Brain microvascular endothelial cell (primary cell): ENCODE results near the gene SLIRP.

Experiments used
- DNase-seq: peaks from one replicate; pipeline ENCODE4 v3.0.0-alpha.2; 2020
- H3K27ac ChIP-seq: fragments of 250-450 bp; sonication (Bioruptor Pico); 2 replicates; pipeline ENCODE4 v1.5.1; 2020; ENCODE audit warnings: mild to moderate bottlenecking, moderate library complexity
- H3K27me3 ChIP-seq: fragments of 250-450 bp; sonication (Bioruptor Pico); replicated peaks from 2 replicates; pipeline ENCODE4 v1.5.1; 2020; ENCODE audit warnings: mild to moderate bottlenecking
- H3K36me3 ChIP-seq: fragments of 250-450 bp; sonication (Bioruptor Pico); replicated peaks from 2 replicates; pipeline ENCODE4 v1.5.1; 2020; ENCODE audit warnings: mild to moderate bottlenecking
- H3K4me3 ChIP-seq: 2 replicates; pipeline ENCODE4 v1.5.1; 2011; ENCODE audit warnings: low read depth, mild to moderate bottlenecking, control low read depth, low read length, moderate library complexity
- in situ Hi-C: cut with HindIII; loops from 2 replicates; pipeline ENCODE4 v1.10.0; 2017; ENCODE audit warnings: low sequenced_read_pairs, low pct_ligation_motif_present
- TF ChIP-seq, protein P1 (sequence below): IDR thresholded peaks from 2 replicates; pipeline ENCODE4 v1.5.1; 2011; ENCODE audit warnings: low read depth, mild to moderate bottlenecking, moderate library complexity, low read length, control low read depth, inconsistent platforms; ENCODE audit errors: missing control alignments

SLIRP gene

DNA sequence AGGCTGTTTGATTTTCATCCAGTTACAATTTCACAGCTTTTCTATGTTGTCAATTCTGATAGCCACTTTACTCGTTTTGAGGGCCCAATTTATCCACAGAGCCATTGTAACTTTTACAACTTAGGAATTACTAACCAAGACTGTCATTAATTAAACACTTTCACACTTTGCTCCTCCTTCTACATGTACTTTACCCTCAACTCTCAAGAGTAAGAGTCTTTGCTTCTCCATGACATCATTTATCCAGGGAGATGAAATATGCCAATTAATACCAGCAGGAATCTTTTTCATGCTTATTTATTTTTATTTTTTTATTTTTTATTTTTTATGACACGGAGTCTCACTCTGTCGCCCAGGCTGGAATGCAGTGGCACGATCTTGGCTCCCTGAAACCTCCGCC is 13.5 kb downstream of the SLIRP start:
- H3K27ac ChIP-seq, result no peak overlapping the region
- no peaks in the 10 kb centered on the region for H3K27me3 ChIP-seq
- in situ Hi-C loops, result no loop called here
- DNase-seq, result no peak
- peaks cover 67% of the 10 kb centered on the region for H3K36me3 ChIP-seq
- TF ChIP-seq, protein P1, sequence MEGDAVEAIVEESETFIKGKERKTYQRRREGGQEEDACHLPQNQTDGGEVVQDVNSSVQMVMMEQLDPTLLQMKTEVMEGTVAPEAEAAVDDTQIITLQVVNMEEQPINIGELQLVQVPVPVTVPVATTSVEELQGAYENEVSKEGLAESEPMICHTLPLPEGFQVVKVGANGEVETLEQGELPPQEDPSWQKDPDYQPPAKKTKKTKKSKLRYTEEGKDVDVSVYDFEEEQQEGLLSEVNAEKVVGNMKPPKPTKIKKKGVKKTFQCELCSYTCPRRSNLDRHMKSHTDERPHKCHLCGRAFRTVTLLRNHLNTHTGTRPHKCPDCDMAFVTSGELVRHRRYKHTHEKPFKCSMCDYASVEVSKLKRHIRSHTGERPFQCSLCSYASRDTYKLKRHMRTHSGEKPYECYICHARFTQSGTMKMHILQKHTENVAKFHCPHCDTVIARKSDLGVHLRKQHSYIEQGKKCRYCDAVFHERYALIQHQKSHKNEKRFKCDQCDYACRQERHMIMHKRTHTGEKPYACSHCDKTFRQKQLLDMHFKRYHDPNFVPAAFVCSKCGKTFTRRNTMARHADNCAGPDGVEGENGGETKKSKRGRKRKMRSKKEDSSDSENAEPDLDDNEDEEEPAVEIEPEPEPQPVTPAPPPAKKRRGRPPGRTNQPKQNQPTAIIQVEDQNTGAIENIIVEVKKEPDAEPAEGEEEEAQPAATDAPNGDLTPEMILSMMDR, result no peak
- no peak overlapping the region for H3K4me3 ChIP-seq

- H3K4me3 ChIP-seq, result no peak overlapping the region
- H3K27ac ChIP-seq, result no peak overlapping the region
- in situ Hi-C loops, result no loop called here
- DNase-seq, result no peak
- TF ChIP-seq, protein P1, result no peak
- H3K27me3 ChIP-seq, result no peaks in the 10 kb centered on the region
- peaks cover 67% of the 10 kb centered on the region for H3K36me3 ChIP-seq
These were observed 14.4 kb downstream of the SLIRP start for GRCh38 chr14:77722301-77722700.

- TF ChIP-seq, protein P1, result no peak
- H3K4me3 ChIP-seq, result no peak overlapping the region
- no peak overlapping the region for H3K27ac ChIP-seq
- H3K27me3 ChIP-seq, result no peaks in the 10 kb centered on the region
- in situ Hi-C loops, result no loop called here
- peaks cover 76% of the 10 kb centered on the region for H3K36me3 ChIP-seq
- DNase-seq, result no peak
These were observed 23.1 kb downstream of the SLIRP start for GRCh38 chr14:77730976-77731497.

GRCh38 chr14:77738559-77739250 is 30.8 kb downstream of the SLIRP start:
- Histone ChIP-seq H3K36me3 (peaks cover 40% of the 10 kb centered on the region), H3K27ac (peak overlapping the region; percentile 51), H3K27me3 (no peaks in the 10 kb centered on the region), H3K4me3 (no peak overlapping the region)
- in situ Hi-C loops, result no loop called here
- TF ChIP-seq, protein P1, result no peak
- peak; percentile 40 for DNase-seq

DNA sequence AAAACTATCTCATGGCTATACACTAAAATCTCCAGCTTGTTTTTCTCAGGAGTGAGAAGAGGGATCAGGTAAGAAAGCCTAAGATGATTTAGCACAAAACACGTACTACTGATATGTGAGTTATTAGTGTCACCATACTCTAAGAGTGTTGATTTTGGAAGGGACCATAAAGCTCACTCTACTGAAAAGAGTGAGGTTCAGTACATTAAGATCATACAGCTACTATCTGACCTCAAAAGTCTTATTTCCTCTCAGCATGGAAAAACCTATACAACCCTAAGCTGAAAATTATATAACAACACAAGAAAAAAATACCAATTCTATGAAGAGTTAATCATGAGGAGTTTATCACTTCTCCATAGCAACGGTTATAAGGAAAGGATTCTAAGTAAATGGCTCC is 33.5 kb downstream of the SLIRP start:
- in situ Hi-C loops, result no loop called here
- TF ChIP-seq, protein P1, result no peak
- H3K27me3 ChIP-seq, result no peaks in the 10 kb centered on the region

More for the DNA sequence above, 33.5 kb downstream of the SLIRP start:
- Histone ChIP-seq H3K27ac (no peak overlapping the region), H3K4me3 (no peak overlapping the region), H3K36me3 (peaks cover 24% of the 10 kb centered on the region)
- no peak for DNase-seq
